GM19468 (cell line): ENCODE data around the gene ILKAP.

Source experiments
- ATAC-seq: cut with Tn5 transposase; IDR thresholded peaks from one replicate; pipeline ENCODE4 v1.9.1; 2021; ENCODE audit warnings: mild to moderate bottlenecking, moderate library complexity, moderate number of reproducible peaks; ENCODE audit not compliant: unreplicated experiment; ENCODE audit errors: extremely low read depth

Gene ILKAP

GRCh38 chr2:238127165-238128060 lies 76.1 kb downstream of the ILKAP start:
- peak; percentile 58 for ATAC-seq

- no peak for ATAC-seq
Observed at GRCh38 chr2:238126775-238127164, 76.7 kb downstream of the ILKAP start.

GRCh38 chr2:238126338-238126737 lies 77.2 kb downstream of the ILKAP start:
- no peak for ATAC-seq

GRCh38 chr2:238125127-238125885 lies 78.2 kb downstream of the ILKAP start:
- ATAC-seq = no peak

GRCh38 chr2:238124488-238125126 lies 78.9 kb downstream of the ILKAP start:
- no peak for ATAC-seq

- ATAC-seq = no peak
Observed at GRCh38 chr2:238123991-238124470, 79.5 kb downstream of the ILKAP start.

GRCh38 chr2:238123218-238123971 lies 80.1 kb downstream of the ILKAP start:
- ATAC-seq = no peak

GRCh38 chr2:238122287-238123217 lies 80.9 kb downstream of the ILKAP start:
- ATAC-seq = no peak

- ATAC-seq = no peak
Observed at GRCh38 chr2:238121511-238122286, 81.8 kb downstream of the ILKAP start.

GRCh38 chr2:238120463-238121298 lies 82.8 kb downstream of the ILKAP start:
- no peak for ATAC-seq
